ENCODE results near the gene PAXX. TPM values are rescaled to one million over a fixed set of nuclear protein-coding genes. Genes with fewer than 3 reads are reported as not detected.

Gene PAXX
- total RNA-seq, 4 donors from 2014 or later, result 52.3 to 92.4 (median 63.0) TPM

DNA sequence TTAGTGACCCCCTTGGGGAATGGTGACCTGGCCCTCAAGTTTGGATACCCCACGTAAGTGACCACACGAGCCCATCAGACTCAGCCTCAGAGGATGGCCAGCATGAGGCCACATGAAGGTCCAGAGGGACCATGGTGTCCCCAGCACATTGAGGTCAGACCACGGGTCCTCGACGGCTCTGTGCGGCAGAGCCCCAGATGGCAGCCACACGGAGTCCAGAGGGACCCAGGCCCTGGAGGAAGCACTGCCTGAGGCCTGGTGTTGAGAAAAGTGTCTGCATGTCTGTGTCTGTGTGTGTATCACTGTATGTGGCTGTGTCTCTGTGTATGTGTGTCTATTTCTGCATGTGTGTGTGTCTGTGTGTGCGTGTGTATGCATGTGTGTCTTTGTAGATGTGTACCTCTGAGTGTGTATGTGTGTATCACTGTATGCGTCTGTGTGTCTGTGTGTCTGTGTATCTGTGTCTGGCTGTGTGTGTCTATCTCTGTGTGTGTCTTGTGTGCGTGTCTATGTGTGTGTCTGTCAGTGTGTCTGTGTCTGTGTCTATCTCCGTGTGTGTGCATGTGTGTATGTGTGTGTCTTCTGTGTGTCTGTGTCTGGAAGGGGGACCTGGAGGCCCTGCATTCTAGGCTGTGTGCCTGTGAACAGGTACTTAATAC, 8.4 kb upstream of the PAXX start:
- no peak overlapping the region for H3K4me3 ChIP-seq
- no peak overlapping the region for H3K27ac ChIP-seq
- H3K36me3 ChIP-seq, result no peaks in the 10 kb centered on the region
- TF ChIP-seq POLR2A (IDR thresholded peaks at IDR 0.05), result no peak
- TF ChIP-seq, protein P1, sequence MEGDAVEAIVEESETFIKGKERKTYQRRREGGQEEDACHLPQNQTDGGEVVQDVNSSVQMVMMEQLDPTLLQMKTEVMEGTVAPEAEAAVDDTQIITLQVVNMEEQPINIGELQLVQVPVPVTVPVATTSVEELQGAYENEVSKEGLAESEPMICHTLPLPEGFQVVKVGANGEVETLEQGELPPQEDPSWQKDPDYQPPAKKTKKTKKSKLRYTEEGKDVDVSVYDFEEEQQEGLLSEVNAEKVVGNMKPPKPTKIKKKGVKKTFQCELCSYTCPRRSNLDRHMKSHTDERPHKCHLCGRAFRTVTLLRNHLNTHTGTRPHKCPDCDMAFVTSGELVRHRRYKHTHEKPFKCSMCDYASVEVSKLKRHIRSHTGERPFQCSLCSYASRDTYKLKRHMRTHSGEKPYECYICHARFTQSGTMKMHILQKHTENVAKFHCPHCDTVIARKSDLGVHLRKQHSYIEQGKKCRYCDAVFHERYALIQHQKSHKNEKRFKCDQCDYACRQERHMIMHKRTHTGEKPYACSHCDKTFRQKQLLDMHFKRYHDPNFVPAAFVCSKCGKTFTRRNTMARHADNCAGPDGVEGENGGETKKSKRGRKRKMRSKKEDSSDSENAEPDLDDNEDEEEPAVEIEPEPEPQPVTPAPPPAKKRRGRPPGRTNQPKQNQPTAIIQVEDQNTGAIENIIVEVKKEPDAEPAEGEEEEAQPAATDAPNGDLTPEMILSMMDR (IDR thresholded peaks at IDR 0.05), result no peak
- no peak for DNase-seq
- no peaks in the 10 kb centered on the region for H3K9me3 ChIP-seq
- H3K27me3 ChIP-seq, result peaks cover 0 to 18% of the 10 kb centered on the region in 2 donors
- H3K4me1 ChIP-seq, result peaks cover 0 to 11% (median 0%) of the 10 kb centered on the region in 4 donors

DNA sequence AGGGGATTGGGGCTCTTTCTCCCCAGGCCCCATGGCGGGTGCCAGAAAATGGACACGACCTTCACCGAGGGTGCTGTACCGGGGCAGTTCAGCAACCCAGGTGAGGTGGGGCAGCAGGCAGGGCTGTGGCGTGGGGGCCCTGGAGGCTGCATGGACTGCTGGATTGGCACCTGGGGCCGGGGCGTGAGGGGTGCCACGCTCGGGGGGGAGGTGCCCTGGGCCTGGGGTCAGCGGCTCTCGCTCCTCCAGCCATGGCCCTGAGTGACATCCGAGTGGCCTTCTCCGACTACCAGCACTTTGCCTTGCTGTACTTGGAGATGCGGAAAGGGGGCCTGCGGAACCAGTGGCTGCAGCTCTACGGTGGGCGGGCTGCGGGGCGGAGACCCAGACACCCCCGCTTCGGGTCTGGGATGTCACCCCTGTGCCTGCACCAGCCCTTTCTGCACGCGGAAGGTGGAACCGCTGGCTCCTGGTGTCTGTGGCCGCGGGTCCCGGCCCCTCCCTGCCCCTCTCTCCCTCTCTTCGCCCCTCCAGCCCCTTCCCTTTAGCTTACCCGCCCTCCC, 7.7 kb upstream of the PAXX start:
- no peaks in the 10 kb centered on the region for H3K9me3 ChIP-seq
- no peaks in the 10 kb centered on the region for H3K36me3 ChIP-seq
- H3K27ac ChIP-seq, result no peak overlapping the region
- H3K4me1 ChIP-seq, result peaks cover 0 to 11% (median 0%) of the 10 kb centered on the region in 4 donors
- TF ChIP-seq POLR2A (IDR thresholded peaks at IDR 0.05), result no peak
- TF ChIP-seq, protein P1 (IDR thresholded peaks at IDR 0.05), result no peak
- no peak for DNase-seq
- peaks cover 0 to 18% of the 10 kb centered on the region in 2 donors for H3K27me3 ChIP-seq
- peak overlapping the region in 1 of 4 donors; percentile 6 for H3K4me3 ChIP-seq

DNA sequence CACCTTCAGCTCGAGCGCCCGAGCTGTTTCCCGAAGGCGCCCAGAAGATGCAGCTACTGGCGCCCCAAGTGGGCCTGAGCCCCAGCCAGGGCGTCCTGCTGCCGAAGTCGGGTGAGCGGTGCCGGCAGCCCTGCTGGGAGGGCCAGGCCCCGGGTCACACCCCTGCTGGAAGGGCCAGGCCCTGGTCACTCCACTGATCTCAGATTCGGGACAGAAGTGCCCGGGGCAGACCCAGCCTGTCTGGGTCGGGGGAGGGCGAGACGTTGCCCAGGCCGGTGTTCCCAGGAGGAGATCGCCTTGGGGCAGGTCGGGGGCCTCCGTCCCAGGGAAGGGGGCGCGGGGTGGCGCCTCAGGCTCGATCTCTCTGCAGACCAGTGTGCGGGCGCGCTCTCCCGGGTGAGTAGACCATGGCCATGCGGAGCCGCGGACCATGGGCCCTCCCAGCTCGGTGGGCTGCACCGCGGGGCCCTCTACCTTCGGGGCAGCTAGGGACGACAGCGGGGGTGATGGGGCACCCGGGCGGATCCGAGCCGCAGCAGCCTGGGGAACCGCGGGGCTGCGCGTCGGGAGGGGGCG, 7.1 kb upstream of the PAXX start:
- Histone ChIP-seq H3K27me3 (peaks cover 0 to 18% of the 10 kb centered on the region in 2 donors), H3K27ac (no peak overlapping the region), H3K9me3 (no peaks in the 10 kb centered on the region), H3K4me3 (peak overlapping the region in 1 of 4 donors; percentile 6), H3K4me1 (peaks cover 0 to 11% (median 0%) of the 10 kb centered on the region in 4 donors), H3K36me3 (no peaks in the 10 kb centered on the region)
- TF ChIP-seq, protein P1 (IDR thresholded peaks at IDR 0.05), result no peak
- no peak for TF ChIP-seq POLR2A (IDR thresholded peaks at IDR 0.05)
- no peak for DNase-seq

DNA sequence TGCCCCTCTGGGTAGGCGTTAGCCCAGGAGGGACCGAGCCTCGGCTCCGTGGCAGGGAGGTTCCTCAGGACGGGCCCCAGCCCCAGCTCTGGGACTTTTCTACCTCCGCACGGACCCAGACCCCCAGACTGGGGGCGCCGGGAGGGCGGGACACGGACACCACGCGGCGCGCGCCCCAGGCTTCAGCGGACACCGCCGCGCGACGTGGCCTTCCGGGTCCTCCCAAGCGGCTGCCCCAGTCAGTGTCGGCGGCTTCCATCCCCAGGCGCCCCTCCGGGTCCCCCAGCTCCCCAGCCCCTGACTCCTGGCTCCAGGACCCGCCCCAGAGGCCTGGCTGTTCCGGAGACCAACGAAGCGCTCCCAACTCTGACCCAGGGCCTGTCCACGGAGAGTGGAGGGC, 6.4 kb upstream of the PAXX start:
- Histone ChIP-seq H3K4me3 (no peak overlapping the region), H3K27me3 (peaks cover 0 to 18% of the 10 kb centered on the region in 2 donors), H3K27ac (no peak overlapping the region), H3K36me3 (no peaks in the 10 kb centered on the region), H3K4me1 (peaks cover 0 to 11% (median 0%) of the 10 kb centered on the region in 4 donors), H3K9me3 (no peaks in the 10 kb centered on the region)
- TF ChIP-seq, protein P1 (IDR thresholded peaks at IDR 0.05), result no peak
- TF ChIP-seq POLR2A (IDR thresholded peaks at IDR 0.05), result no peak
- no peak for DNase-seq

DNA sequence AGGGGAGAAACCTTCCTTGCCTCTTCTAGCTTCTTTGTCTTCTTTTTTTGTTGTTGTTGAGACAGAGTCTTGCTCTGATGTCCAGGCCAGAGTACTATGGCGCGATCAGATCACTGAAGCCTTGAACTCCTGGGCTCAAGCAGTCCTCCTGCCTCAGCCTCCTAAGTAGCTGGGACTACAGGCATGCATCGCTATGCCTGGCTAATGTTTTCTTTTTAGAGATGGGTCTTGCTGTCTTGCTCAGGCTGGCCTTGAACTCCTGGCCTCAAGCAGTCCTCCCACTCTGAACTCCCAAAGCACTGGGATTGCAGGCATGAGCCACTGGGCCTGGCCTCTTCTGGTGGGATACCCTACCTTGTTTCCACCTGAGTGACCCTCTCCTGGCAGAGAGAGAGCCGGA, 3.4 kb upstream of the PAXX start:
- H3K27me3 ChIP-seq, result peaks cover 0 to 18% of the 10 kb centered on the region in 2 donors
- H3K27ac ChIP-seq, result no peak overlapping the region
- H3K36me3 ChIP-seq, result peaks cover 0 to 2% (median 0%) of the 10 kb centered on the region in 3 donors
- H3K4me1 ChIP-seq, result peaks cover 0 to 23% (median 7%) of the 10 kb centered on the region in 4 donors
- no peak for DNase-seq
- no peaks in the 10 kb centered on the region for H3K9me3 ChIP-seq
- TF ChIP-seq POLR2A (IDR thresholded peaks at IDR 0.05), result no peak
- TF ChIP-seq, protein P1 (IDR thresholded peaks at IDR 0.05), result no peak
- H3K4me3 ChIP-seq, result no peak overlapping the region

All from Peyer's patch (tissue), 4 donors.